Measurements from ENCODE around the gene COL21A1.

DNA sequence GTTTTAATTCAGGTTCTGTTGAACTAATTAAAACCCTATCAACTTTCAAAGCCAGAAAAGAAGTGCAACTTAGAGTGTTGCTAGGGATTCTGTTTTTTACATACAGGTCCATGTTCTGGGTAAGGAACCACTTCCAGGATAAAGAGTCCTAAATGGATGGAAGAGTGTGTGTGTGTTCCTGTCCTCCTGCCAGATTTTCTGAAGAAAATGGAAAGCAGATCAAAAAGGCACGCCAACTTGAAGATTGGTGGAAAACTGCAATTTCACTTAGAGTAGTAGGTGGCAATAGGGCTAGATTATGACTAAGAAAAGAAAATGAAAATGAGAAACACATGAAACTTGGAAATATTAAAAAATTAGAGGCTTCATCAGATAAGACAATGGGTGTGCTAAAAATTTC is 85.3 kb downstream of the COL21A1 start:
- TF ChIP-seq, protein P1, sequence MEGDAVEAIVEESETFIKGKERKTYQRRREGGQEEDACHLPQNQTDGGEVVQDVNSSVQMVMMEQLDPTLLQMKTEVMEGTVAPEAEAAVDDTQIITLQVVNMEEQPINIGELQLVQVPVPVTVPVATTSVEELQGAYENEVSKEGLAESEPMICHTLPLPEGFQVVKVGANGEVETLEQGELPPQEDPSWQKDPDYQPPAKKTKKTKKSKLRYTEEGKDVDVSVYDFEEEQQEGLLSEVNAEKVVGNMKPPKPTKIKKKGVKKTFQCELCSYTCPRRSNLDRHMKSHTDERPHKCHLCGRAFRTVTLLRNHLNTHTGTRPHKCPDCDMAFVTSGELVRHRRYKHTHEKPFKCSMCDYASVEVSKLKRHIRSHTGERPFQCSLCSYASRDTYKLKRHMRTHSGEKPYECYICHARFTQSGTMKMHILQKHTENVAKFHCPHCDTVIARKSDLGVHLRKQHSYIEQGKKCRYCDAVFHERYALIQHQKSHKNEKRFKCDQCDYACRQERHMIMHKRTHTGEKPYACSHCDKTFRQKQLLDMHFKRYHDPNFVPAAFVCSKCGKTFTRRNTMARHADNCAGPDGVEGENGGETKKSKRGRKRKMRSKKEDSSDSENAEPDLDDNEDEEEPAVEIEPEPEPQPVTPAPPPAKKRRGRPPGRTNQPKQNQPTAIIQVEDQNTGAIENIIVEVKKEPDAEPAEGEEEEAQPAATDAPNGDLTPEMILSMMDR (conservative IDR thresholded peaks at IDR 0.05 in 1 of 2, IDR thresholded peaks at IDR 0.05 in 1 of 2; ENCODE audit: extremely low read depth in 1 of 2, insufficient read depth in 1 of 2, low read depth in 1 of 2, low read length in 2 of 2) = no peak
- no peak for TF ChIP-seq EZH2 (IDR thresholded peaks at IDR 0.05; ENCODE audit: borderline replicate concordance, low read length)
